Bronchial epithelial cell (primary cell): ENCODE measurements around the gene TDRD3. TPM values are rescaled to one million over a fixed set of nuclear protein-coding genes. Genes with fewer than 3 reads are reported as not detected.

Experiments
- DNase-seq: peaks from one replicate; pipeline ENCODE4 v3.0.0-alpha.2; 2010; ENCODE audit warnings: low read depth
- FAIRE-seq: peaks from 2 replicates; lab custom pipeline; 2011; peaks lifted over from hg19 to GRCh38; lab: Jason Lieb, UNC
- H3K27me3 ChIP-seq: 2 replicates; pipeline ENCODE4 v1.5.1; 2011; ENCODE audit warnings: low read length; ENCODE audit not compliant: control insufficient read depth, insufficient read depth
- H3K36me3 ChIP-seq: 2 replicates; pipeline ENCODE4 v1.5.1; 2011; ENCODE audit warnings: low read length; ENCODE audit not compliant: control insufficient read depth, insufficient read depth
- H3K4me3 ChIP-seq: 2 replicates; pipeline ENCODE4 v1.5.1; 2011; ENCODE audit warnings: mild to moderate bottlenecking, low read depth, low read length, control low read depth
- total RNA-seq: library from RNA; depleted of rRNA; stranded (reverse); fragments of >200 nt; gene quantifications from 2 replicates; pipeline ENCODE4 v1.2.1, GENCODE V29; 2014
- TF ChIP-seq, protein P1 (sequence below): IDR thresholded peaks from 2 replicates; pipeline ENCODE4 v1.5.1; 2011; ENCODE audit warnings: mild to moderate bottlenecking, moderate library complexity, low read length, control low read depth, inconsistent platforms; ENCODE audit not compliant: insufficient read depth, severe bottlenecking

Gene TDRD3
- total RNA-seq, 1 donor from 2014 or later = 12.4 TPM

- H3K36me3 ChIP-seq = no peaks in the 10 kb centered on the region
- TF ChIP-seq, protein P1, sequence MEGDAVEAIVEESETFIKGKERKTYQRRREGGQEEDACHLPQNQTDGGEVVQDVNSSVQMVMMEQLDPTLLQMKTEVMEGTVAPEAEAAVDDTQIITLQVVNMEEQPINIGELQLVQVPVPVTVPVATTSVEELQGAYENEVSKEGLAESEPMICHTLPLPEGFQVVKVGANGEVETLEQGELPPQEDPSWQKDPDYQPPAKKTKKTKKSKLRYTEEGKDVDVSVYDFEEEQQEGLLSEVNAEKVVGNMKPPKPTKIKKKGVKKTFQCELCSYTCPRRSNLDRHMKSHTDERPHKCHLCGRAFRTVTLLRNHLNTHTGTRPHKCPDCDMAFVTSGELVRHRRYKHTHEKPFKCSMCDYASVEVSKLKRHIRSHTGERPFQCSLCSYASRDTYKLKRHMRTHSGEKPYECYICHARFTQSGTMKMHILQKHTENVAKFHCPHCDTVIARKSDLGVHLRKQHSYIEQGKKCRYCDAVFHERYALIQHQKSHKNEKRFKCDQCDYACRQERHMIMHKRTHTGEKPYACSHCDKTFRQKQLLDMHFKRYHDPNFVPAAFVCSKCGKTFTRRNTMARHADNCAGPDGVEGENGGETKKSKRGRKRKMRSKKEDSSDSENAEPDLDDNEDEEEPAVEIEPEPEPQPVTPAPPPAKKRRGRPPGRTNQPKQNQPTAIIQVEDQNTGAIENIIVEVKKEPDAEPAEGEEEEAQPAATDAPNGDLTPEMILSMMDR = no peak
- H3K27me3 ChIP-seq = no peaks in the 10 kb centered on the region
- no peak for DNase-seq
- no peak overlapping the region for H3K4me3 ChIP-seq
- no peak for FAIRE-seq
Measured at GRCh38 chr13:60412909-60413616, 16.0 kb downstream of the TDRD3 start.

- no peak for FAIRE-seq
- TF ChIP-seq, protein P1 = no peak
- no peak for DNase-seq
- Histone ChIP-seq H3K27me3 (no peaks in the 10 kb centered on the region), H3K36me3 (no peaks in the 10 kb centered on the region), H3K4me3 (no peak overlapping the region)
Measured at GRCh38 chr13:60414177-60414576, 17.2 kb downstream of the TDRD3 start.

GRCh38 chr13:60417734-60418133 lies 20.7 kb downstream of the TDRD3 start:
- TF ChIP-seq, protein P1 = no peak
- FAIRE-seq = no peak
- DNase-seq = no peak
- no peaks in the 10 kb centered on the region for H3K36me3 ChIP-seq
- no peak overlapping the region for H3K4me3 ChIP-seq
- H3K27me3 ChIP-seq = no peaks in the 10 kb centered on the region

DNA sequence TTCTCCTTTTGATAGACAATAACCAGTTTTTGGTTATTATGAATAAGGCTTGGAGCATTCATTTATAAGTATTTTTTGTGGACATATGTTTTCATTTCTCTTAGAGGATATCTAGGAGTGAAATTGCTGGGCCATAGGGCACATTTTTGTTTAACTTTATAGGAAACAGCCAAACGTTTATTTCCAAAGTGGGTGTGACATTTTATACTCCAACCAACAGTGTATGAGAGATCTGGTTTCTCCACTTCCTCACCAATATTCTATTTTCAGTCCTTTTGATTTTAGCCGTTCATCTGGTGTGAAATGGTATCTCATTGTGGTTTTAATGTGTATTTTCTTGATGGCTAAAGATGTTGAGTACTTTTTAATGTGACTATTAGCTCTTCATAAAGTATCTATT lies 21.9 kb downstream of the TDRD3 start:
- Histone ChIP-seq H3K4me3 (no peak overlapping the region), H3K36me3 (no peaks in the 10 kb centered on the region), H3K27me3 (no peaks in the 10 kb centered on the region)
- TF ChIP-seq, protein P1 = no peak
- DNase-seq (no peak), FAIRE-seq (no peak)

- no peak for FAIRE-seq
- TF ChIP-seq, protein P1 = no peak
- H3K36me3 ChIP-seq = no peaks in the 10 kb centered on the region
- no peak for DNase-seq
- H3K27me3 ChIP-seq = no peaks in the 10 kb centered on the region
- H3K4me3 ChIP-seq = no peak overlapping the region
Measured at GRCh38 chr13:60425332-60425731, 28.3 kb downstream of the TDRD3 start.

DNA sequence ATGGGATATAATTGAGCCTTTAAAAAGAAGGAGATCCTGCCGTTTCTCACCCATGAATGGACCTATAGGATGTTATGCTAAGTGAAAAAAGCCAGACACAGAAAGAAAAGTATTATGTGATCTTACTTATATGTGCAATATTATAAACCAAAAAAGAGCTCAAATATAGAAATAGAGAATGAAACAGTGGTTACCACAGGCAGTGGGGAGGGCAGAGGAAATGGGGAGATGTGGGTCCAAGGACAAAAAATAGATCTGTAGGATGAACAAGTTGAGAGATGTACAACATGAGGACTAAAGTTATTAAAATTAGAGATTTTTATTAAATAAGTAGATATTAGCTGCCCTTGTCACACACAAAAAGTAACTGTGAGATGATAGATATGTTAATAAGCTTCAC lies 29.1 kb downstream of the TDRD3 start:
- no peak for DNase-seq
- Histone ChIP-seq H3K4me3 (no peak overlapping the region), H3K36me3 (no peaks in the 10 kb centered on the region), H3K27me3 (no peaks in the 10 kb centered on the region)
- no peak for FAIRE-seq
- TF ChIP-seq, protein P1 = no peak
